ENCODE data around the gene LRRC1. TPM values are rescaled to one million over a fixed set of nuclear protein-coding genes. Genes with fewer than 3 reads are reported as not detected.

Gene LRRC1
- total RNA-seq, 4 donors from 2014 or later, result 10.4 to 13.0 (median 12.6) TPM

DNA sequence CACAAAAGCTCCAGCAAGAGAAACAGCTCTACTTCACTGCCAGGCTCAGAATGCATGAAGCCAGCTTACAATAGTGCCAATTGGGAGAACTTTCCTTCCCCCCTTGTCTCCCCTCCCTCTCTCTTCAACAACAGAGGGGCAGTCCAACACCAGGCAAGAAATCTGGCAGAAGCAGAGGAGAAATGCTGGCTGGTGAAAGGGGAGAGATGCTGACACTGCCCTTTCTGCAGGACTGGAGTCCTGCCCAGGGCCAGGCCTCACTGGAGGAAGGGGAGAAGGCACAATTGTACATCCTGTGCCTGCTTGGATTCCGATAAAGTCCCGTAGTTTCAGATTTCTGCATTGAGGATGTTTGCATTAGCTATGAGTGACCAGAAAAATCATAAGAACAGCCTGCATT lies 148.6 kb downstream of the LRRC1 start:
- Histone ChIP-seq H3K4me1 (peaks cover 12 to 21% (median 19%) of the 10 kb centered on the region in 4 donors), H3K27me3 (no peaks in the 10 kb centered on the region), H3K4me3 (no peak overlapping the region), H3K36me3 (no peaks in the 10 kb centered on the region), H3K9me3 (peaks cover 0 to 8% (median 0%) of the 10 kb centered on the region in 4 donors), H3K27ac (replicated peaks in 1 of 4) (peak overlapping the region in 1 of 4 donors; percentile 20)
- WGBS, result 21% methylated on average over 2 of the region's 2 CpGs
- DNase-seq (ENCODE audit: extremely low spot score), result no peak
- intact Hi-C loops (cut with DNase I), result no loop called here
- TF ChIP-seq POLR2AphosphoS5 (IDR thresholded peaks at IDR 0.05) (no peak), POLR2A (IDR thresholded peaks at IDR 0.05; ENCODE audit: low read depth) (no peak), EP300 (IDR thresholded peaks at IDR 0.05) (no peak)
- TF ChIP-seq, protein P1, sequence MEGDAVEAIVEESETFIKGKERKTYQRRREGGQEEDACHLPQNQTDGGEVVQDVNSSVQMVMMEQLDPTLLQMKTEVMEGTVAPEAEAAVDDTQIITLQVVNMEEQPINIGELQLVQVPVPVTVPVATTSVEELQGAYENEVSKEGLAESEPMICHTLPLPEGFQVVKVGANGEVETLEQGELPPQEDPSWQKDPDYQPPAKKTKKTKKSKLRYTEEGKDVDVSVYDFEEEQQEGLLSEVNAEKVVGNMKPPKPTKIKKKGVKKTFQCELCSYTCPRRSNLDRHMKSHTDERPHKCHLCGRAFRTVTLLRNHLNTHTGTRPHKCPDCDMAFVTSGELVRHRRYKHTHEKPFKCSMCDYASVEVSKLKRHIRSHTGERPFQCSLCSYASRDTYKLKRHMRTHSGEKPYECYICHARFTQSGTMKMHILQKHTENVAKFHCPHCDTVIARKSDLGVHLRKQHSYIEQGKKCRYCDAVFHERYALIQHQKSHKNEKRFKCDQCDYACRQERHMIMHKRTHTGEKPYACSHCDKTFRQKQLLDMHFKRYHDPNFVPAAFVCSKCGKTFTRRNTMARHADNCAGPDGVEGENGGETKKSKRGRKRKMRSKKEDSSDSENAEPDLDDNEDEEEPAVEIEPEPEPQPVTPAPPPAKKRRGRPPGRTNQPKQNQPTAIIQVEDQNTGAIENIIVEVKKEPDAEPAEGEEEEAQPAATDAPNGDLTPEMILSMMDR (IDR thresholded peaks at IDR 0.05), result no peak

DNA sequence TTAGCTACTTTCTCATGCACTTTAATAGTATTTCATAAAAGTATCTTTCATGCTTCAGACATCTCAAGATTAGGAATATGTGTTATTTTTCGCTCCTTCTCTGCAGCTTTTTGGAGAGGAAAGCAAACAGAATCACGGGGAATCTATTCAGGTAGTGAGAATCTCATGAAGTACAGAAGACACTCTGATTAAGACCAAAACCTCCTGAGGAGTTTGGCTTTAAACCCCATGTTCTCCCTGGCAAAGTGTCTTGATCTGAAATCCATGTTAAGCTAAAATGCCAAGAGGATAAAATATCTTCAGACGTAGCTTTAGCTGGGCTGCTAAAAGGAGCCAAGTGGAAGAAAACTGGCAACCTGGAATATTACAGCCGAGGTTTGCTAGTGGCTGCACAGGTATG lies 149.3 kb downstream of the LRRC1 start:
- H3K36me3 ChIP-seq, result no peaks in the 10 kb centered on the region
- H3K4me3 ChIP-seq, result no peak overlapping the region
- TF ChIP-seq EP300 (IDR thresholded peaks at IDR 0.05) (no peak), POLR2AphosphoS5 (IDR thresholded peaks at IDR 0.05) (no peak), POLR2A (IDR thresholded peaks at IDR 0.05; ENCODE audit: low read depth) (no peak)
- TF ChIP-seq, protein P1 (IDR thresholded peaks at IDR 0.05), result no peak
- no peaks in the 10 kb centered on the region for H3K27me3 ChIP-seq
- peaks cover 0 to 8% (median 0%) of the 10 kb centered on the region in 4 donors for H3K9me3 ChIP-seq
- peaks cover 12 to 21% (median 19%) of the 10 kb centered on the region in 4 donors for H3K4me1 ChIP-seq
- intact Hi-C loops (cut with DNase I), result no loop called here
- peak overlapping the region in 1 of 4 donors; percentile 27 for H3K27ac ChIP-seq (replicated peaks in 1 of 4)
- no peak for DNase-seq (ENCODE audit: extremely low spot score)
- 57% methylated on average over 4 of the region's 4 CpGs for WGBS

DNA sequence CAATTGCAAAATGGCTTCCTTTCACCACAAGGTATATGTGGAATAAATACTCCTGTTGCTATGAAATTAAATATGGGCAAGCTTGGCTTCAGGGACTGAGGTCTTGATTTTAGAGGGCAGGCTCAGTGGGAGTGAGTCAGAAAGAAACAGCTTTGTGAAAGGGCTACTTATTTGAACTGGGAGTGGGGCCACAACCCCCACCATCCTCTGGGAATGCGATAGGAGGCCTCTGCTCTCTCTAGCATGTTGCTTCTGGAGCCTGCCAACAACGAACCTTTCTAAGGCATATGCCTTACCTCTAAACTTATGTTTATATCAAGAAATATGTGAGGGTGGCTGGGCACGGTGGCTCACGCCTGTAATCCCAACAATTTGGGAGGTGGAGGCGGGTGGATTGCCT lies 149.7 kb downstream of the LRRC1 start:
- no peaks in the 10 kb centered on the region for H3K36me3 ChIP-seq
- TF ChIP-seq EP300 (IDR thresholded peaks at IDR 0.05) (no peak), POLR2AphosphoS5 (IDR thresholded peaks at IDR 0.05) (no peak), POLR2A (IDR thresholded peaks at IDR 0.05; ENCODE audit: low read depth) (no peak)
- TF ChIP-seq, protein P1 (IDR thresholded peaks at IDR 0.05), result no peak
- intact Hi-C loops (cut with DNase I), result no loop called here
- no peaks in the 10 kb centered on the region for H3K27me3 ChIP-seq
- WGBS, result 84% methylated on average over 5 of the region's 5 CpGs
- DNase-seq (ENCODE audit: extremely low spot score), result no peak
- no peak overlapping the region for H3K4me3 ChIP-seq
- peaks cover 0 to 8% (median 0%) of the 10 kb centered on the region in 4 donors for H3K9me3 ChIP-seq
- no peak overlapping the region for H3K27ac ChIP-seq (replicated peaks in 1 of 4)
- peaks cover 12 to 21% (median 19%) of the 10 kb centered on the region in 4 donors for H3K4me1 ChIP-seq

DNA sequence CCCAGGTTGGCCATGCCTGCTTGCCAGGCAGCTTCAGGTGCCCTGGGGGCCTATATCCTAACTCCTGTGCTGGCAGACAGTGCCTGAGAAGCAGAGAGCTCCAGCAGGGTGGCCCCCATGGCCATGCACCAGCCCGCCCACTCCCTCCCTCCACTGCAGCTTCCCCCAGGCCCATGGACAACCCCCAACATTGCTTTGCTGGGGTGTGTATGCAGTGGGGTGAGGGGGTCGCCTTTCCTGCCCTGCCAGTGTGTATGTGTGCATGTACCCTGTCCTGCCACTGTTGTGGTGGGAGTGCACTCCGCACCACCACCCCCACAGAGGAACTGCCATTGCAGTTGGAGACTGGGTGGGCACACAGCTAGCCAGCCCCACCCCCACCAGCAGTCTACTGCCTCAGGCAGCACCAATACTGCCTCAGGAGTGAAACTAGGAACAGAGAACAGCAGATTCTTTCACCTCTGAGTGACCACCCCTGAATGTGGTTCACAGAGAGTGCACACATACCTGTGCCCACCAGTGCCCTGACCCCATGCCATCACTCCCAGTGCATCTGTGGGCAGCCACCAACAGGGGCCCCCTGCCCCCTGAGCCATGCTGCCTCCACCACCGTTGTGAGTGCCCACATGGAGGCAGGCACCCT lies 151.1 kb downstream of the LRRC1 start:
- no peak overlapping the region for H3K4me3 ChIP-seq
- DNase-seq (ENCODE audit: extremely low spot score), result no peak
- no peaks in the 10 kb centered on the region for H3K36me3 ChIP-seq
- H3K9me3 ChIP-seq, result peaks cover 0 to 8% (median 0%) of the 10 kb centered on the region in 4 donors
- WGBS, result 78% methylated on average over 2 of the region's 4 CpGs
- no peak overlapping the region for H3K27ac ChIP-seq (replicated peaks in 1 of 4)
- H3K4me1 ChIP-seq, result peaks cover 12 to 21% (median 19%) of the 10 kb centered on the region in 4 donors
- no peaks in the 10 kb centered on the region for H3K27me3 ChIP-seq
- TF ChIP-seq POLR2A (IDR thresholded peaks at IDR 0.05; ENCODE audit: low read depth) (no peak), EP300 (IDR thresholded peaks at IDR 0.05) (no peak), POLR2AphosphoS5 (IDR thresholded peaks at IDR 0.05) (no peak)
- TF ChIP-seq, protein P1 (IDR thresholded peaks at IDR 0.05), result no peak
- intact Hi-C loops (cut with DNase I), result no loop called here

Data from esophagus muscularis mucosa (tissue), 4 donors.